Progenitor cell of endocrine pancreas (in vitro differentiated cells): Measurements from ENCODE around the gene HPN. TPM values are rescaled to one million over a fixed set of nuclear protein-coding genes. Genes with fewer than 3 reads are reported as not detected.

ENCODE experiments used
- DNase-seq: peaks from one replicate; pipeline ENCODE4 v3.0.0; 2021; ENCODE audit warnings: low spot score; ENCODE audit not compliant: unreplicated experiment
- H3K27ac Mint-ChIP-seq: 2 replicates; pipeline ENCODE4 v1.8.0; 2021; ENCODE audit warnings: mild to moderate bottlenecking, moderate library complexity, mixed read lengths
- H3K27me3 Mint-ChIP-seq: 2 replicates; pipeline ENCODE4 v1.8.0; 2021; ENCODE audit warnings: mixed read lengths
- H3K36me3 Mint-ChIP-seq: 2 replicates; pipeline ENCODE4 v1.8.0; 2022; ENCODE audit warnings: mixed read lengths; ENCODE audit not compliant: insufficient read depth
- H3K4me1 Mint-ChIP-seq: 2 replicates; pipeline ENCODE4 v1.8.0; 2021; ENCODE audit warnings: low read depth, mixed read lengths
- H3K4me3 Mint-ChIP-seq: 2 replicates; pipeline ENCODE4 v1.8.0; 2021; ENCODE audit warnings: low read depth, mild to moderate bottlenecking, moderate library complexity, mixed read lengths
- H3K9me3 Mint-ChIP-seq: 2 replicates; pipeline ENCODE4 v1.8.0; 2021; ENCODE audit warnings: low read depth, mixed read lengths
- total RNA-seq: library from RNA; stranded (reverse); gene quantifications from 2 replicates; pipeline ENCODE4 v1.2.1, GENCODE V29; 2021
- TF ChIP-seq, protein P1 (sequence below): fragments of 200-600 bp; sonication (generic); IDR thresholded peaks from one replicate; pipeline ENCODE4 v1.5.0; 2021; ENCODE audit warnings: antibody characterized with exemption, mild to moderate bottlenecking; ENCODE audit not compliant: unreplicated experiment

The HPN gene
- total RNA-seq, 1 donor from 2014 or later: 70.5 TPM

GRCh38 chr19:35038623-35039512 lies 2.7 kb upstream of the HPN start:
- Mint-ChIP-seq H3K27me3 (peaks cover 7% of the 10 kb centered on the region), H3K36me3 (no peaks in the 10 kb centered on the region), H3K9me3 (no peaks in the 10 kb centered on the region), H3K27ac (no peak overlapping the region), H3K4me1 (peaks cover 26% of the 10 kb centered on the region), H3K4me3 (no peak overlapping the region)
- no peak for DNase-seq
- TF ChIP-seq, protein P1, sequence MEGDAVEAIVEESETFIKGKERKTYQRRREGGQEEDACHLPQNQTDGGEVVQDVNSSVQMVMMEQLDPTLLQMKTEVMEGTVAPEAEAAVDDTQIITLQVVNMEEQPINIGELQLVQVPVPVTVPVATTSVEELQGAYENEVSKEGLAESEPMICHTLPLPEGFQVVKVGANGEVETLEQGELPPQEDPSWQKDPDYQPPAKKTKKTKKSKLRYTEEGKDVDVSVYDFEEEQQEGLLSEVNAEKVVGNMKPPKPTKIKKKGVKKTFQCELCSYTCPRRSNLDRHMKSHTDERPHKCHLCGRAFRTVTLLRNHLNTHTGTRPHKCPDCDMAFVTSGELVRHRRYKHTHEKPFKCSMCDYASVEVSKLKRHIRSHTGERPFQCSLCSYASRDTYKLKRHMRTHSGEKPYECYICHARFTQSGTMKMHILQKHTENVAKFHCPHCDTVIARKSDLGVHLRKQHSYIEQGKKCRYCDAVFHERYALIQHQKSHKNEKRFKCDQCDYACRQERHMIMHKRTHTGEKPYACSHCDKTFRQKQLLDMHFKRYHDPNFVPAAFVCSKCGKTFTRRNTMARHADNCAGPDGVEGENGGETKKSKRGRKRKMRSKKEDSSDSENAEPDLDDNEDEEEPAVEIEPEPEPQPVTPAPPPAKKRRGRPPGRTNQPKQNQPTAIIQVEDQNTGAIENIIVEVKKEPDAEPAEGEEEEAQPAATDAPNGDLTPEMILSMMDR: no peak

- TF ChIP-seq, protein P1: no peak
- peak overlapping the region; percentile 33 for H3K4me3 Mint-ChIP-seq
- peaks cover 33% of the 10 kb centered on the region for H3K4me1 Mint-ChIP-seq
- peak overlapping the region; percentile 96 for H3K27ac Mint-ChIP-seq
- no peaks in the 10 kb centered on the region for H3K36me3 Mint-ChIP-seq
- H3K27me3 Mint-ChIP-seq: no peaks in the 10 kb centered on the region
- DNase-seq: no peak
- H3K9me3 Mint-ChIP-seq: no peaks in the 10 kb centered on the region
Measured at GRCh38 chr19:35039881-35040825, 1.4 kb upstream of the HPN start.

DNA sequence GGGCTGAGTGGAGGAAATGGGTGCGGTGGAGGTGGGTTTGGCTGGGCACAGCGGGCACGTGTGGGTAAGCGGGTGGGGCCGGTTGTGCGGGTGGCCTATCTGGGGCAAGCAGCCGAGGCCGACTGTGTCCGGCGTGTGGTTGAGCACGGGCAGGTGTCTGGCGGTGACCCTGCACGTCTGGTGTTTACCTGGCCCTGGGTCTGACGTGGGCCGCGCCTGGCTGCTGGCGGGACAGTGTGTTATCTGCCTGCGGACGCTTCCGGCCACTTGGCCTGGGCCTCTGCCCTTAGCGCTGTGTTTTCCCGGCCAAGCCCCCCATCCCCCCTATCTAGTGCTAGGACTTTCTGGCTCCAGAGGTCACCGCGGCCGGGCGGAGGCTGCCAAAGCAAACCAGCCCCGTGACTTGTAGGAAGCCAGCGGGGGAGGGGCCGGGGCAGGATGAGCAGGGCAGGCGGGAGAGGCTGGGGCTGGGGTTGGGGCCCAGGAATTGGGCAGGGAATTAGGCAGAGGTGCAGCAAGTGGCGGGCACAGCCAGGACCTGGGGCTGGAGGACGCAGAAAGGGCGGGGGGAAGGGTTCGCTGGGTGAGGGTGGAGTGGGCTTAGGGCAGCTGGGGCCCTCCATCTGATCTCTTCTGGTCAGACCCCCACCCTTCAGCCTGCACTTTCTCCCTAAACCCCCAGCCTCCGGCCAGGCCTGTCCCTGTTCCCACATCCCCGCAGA lies 534 bp upstream of the HPN start:
- TF ChIP-seq, protein P1: no peak
- Mint-ChIP-seq H3K4me3 (peak overlapping the region; percentile 33), H3K27me3 (no peaks in the 10 kb centered on the region), H3K9me3 (no peaks in the 10 kb centered on the region), H3K36me3 (no peaks in the 10 kb centered on the region), H3K4me1 (peaks cover 33% of the 10 kb centered on the region), H3K27ac (peak overlapping the region; percentile 96)
- peak; percentile 48 for DNase-seq

DNA sequence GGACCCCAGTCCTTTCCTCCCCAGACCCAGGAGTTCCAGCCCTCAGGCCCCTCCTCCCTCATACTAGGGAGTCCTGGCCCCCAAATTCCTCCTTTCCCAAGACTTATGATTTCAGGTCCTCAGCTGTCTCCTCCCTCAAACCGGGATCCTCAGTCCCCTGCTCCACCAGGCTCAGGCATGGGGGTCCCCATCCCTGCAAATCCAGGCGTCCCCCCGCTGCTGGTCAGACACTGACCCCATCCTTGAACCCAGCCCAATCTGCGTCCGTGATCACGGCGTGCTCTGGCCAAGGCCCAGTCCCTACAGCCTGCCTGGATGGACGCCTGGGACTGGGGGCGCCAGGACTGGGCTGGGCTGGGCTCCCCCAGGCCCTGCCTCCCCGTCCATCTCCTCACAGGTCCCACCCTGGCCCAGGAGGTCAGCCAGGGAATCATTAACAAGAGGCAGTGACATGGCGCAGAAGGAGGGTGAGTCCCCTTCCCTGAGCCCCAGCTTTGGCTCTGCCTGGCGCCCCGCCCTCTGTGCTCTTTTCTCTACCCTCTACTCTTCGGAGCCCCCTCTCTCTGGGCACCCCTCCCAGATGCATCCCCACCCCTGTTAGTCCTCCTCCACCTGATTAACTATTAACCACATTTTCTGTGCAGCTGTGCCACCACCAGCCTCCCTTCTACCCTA lies 672 bp downstream of the HPN start:
- no peaks in the 10 kb centered on the region for H3K9me3 Mint-ChIP-seq
- H3K27ac Mint-ChIP-seq: peak overlapping the region; percentile 95
- H3K36me3 Mint-ChIP-seq: no peaks in the 10 kb centered on the region
- H3K4me1 Mint-ChIP-seq: peaks cover 34% of the 10 kb centered on the region
- H3K4me3 Mint-ChIP-seq: peak overlapping the region; percentile 73
- TF ChIP-seq, protein P1: no peak
- no peaks in the 10 kb centered on the region for H3K27me3 Mint-ChIP-seq
- no peak for DNase-seq
